ENCODE results near the gene DENND5A. TPM values are rescaled to one million over a fixed set of nuclear protein-coding genes. Genes with fewer than 3 reads are reported as not detected.

The DENND5A gene
- total RNA-seq, 2 experiments from 2014 or later: 4.0 to 10.5 TPM

GRCh38 chr11:9201372-9202162 lies 63.6 kb downstream of the DENND5A start:
- no peak overlapping the region for H3K27ac ChIP-seq (ENCODE audit: low read depth, low read length, poor library complexity, severe bottlenecking)
- no peaks in the 10 kb centered on the region for H3K79me2 ChIP-seq (ENCODE audit: insufficient read depth, low read depth, low read length)
- no peaks in the 10 kb centered on the region for H4K20me1 ChIP-seq (ENCODE audit: insufficient read depth, low read length)
- no peaks in the 10 kb centered on the region for H3K9me3 ChIP-seq (ENCODE audit: low read length)
- intact Hi-C loops (cut with micrococcal nuclease; ENCODE audit: unreplicated experiment): no loop called here
- DNase-seq (ENCODE audit: low spot score): no peak
- H3K4me1 ChIP-seq (ENCODE audit: insufficient read depth, low read length, poor library complexity, severe bottlenecking): no peaks in the 10 kb centered on the region
- ChIA-PET POLR2A (no interaction called here), CTCF (ENCODE audit: unreplicated experiment) (no interaction called here)
- H3K4me3 ChIP-seq (ENCODE audit: low read depth, low read length, poor library complexity, severe bottlenecking): no peak overlapping the region
- TF ChIP-seq CTCF (conservative IDR thresholded peaks at IDR 0.05; ENCODE audit: low read length): no peak
- no peaks in the 10 kb centered on the region for H3K36me3 ChIP-seq (ENCODE audit: insufficient read depth, low read length)
- no peak overlapping the region for H2AFZ ChIP-seq (ENCODE audit: low read length)
- no peaks in the 10 kb centered on the region for H3K9me2 ChIP-seq (ENCODE audit: insufficient read depth, low read length)
- BruUV-seq (replicated peaks): no TSS peak
- no peak overlapping the region for H3K4me2 ChIP-seq (ENCODE audit: low read length)

GRCh38 chr11:9200471-9200870 lies 64.7 kb downstream of the DENND5A start:
- no peak overlapping the region for H2AFZ ChIP-seq (ENCODE audit: low read length)
- H3K79me2 ChIP-seq (ENCODE audit: insufficient read depth, low read depth, low read length): no peaks in the 10 kb centered on the region
- ChIA-PET CTCF (ENCODE audit: unreplicated experiment) (no interaction called here), POLR2A (interaction anchor here (0.6 kb wide), 1 partner anchor 51 kb away, joined by 3 read pairs; no protein-coding TSS in a partner anchor)
- no peak overlapping the region for H3K27ac ChIP-seq (ENCODE audit: low read depth, low read length, poor library complexity, severe bottlenecking)
- no peak for DNase-seq (ENCODE audit: low spot score)
- H3K4me2 ChIP-seq (ENCODE audit: low read length): no peak overlapping the region
- no peaks in the 10 kb centered on the region for H3K9me3 ChIP-seq (ENCODE audit: low read length)
- H3K4me1 ChIP-seq (ENCODE audit: insufficient read depth, low read length, poor library complexity, severe bottlenecking): no peaks in the 10 kb centered on the region
- H4K20me1 ChIP-seq (ENCODE audit: insufficient read depth, low read length): no peaks in the 10 kb centered on the region
- no peaks in the 10 kb centered on the region for H3K9me2 ChIP-seq (ENCODE audit: insufficient read depth, low read length)
- no TSS peak for BruUV-seq (replicated peaks)
- TF ChIP-seq EZH2phosphoT487 (IDR thresholded peaks at IDR 0.05; ENCODE audit: borderline replicate concordance, low read depth, low read length) (no peak), CTCF (conservative IDR thresholded peaks at IDR 0.05; ENCODE audit: low read length) (no peak)
- intact Hi-C loops (cut with micrococcal nuclease; ENCODE audit: unreplicated experiment): no loop called here
- H3K4me3 ChIP-seq (ENCODE audit: low read depth, low read length, poor library complexity, severe bottlenecking): no peak overlapping the region
- no peaks in the 10 kb centered on the region for H3K36me3 ChIP-seq (ENCODE audit: insufficient read depth, low read length)

GRCh38 chr11:9193316-9193715 lies 71.8 kb downstream of the DENND5A start:
- intact Hi-C loops (cut with micrococcal nuclease; ENCODE audit: unreplicated experiment): no loop called here
- BruUV-seq (replicated peaks): no TSS peak
- 0 out of 2 replicates have a peak, but pooled peaks cover 6% of the 10 kb centered on the region for H3K9me3 ChIP-seq (ENCODE audit: low read length)

More at GRCh38 chr11:9193316-9193715, 71.8 kb downstream of the DENND5A start:
- Histone ChIP-seq H4K20me1 (ENCODE audit: insufficient read depth, low read length) (no peaks in the 10 kb centered on the region), H3K4me1 (ENCODE audit: insufficient read depth, low read length, poor library complexity, severe bottlenecking) (no peaks in the 10 kb centered on the region), H2AFZ (ENCODE audit: low read length) (no peak overlapping the region), H3K79me2 (ENCODE audit: insufficient read depth, low read depth, low read length) (no peaks in the 10 kb centered on the region), H3K9me2 (ENCODE audit: insufficient read depth, low read length) (no peaks in the 10 kb centered on the region), H3K4me3 (ENCODE audit: low read depth, low read length, poor library complexity, severe bottlenecking) (no peak overlapping the region), H3K36me3 (ENCODE audit: insufficient read depth, low read length) (no peaks in the 10 kb centered on the region), H3K4me2 (ENCODE audit: low read length) (no peak overlapping the region), H3K27ac (ENCODE audit: low read depth, low read length, poor library complexity, severe bottlenecking) (no peak overlapping the region)
- TF ChIP-seq EZH2phosphoT487 (IDR thresholded peaks at IDR 0.05; ENCODE audit: borderline replicate concordance, low read depth, low read length): no peak
- no peak for TF ChIP-seq CTCF (conservative IDR thresholded peaks at IDR 0.05; ENCODE audit: low read length)
- ChIA-PET CTCF (ENCODE audit: unreplicated experiment) (no interaction called here), POLR2A (no interaction called here)
- DNase-seq (ENCODE audit: low spot score): no peak
